Ovary (tissue), 3 donors: ENCODE results near the gene SP140.
"Not testable (repeated sequence)": the region's sequence is repeated elsewhere in the genome, so short reads cannot be mapped to it uniquely, and the experiment has no call there.

Experiments used
- POLR2A ChIP-seq: fragments of 450-650 bp; IDR thresholded peaks from one replicate; pipeline ENCODE4 v1.6.1; 2017; ENCODE audit warnings: antibody characterized with exemption, mild to moderate bottlenecking, moderate library complexity
- TF ChIP-seq, protein P1 (sequence below), 3 donors: fragments of 450-650 bp in 2 of 3; fragments of 200-600 bp in 1 of 3; IDR thresholded peaks; one replicate each; pipeline versions ENCODE4 v1.5.1 to v1.8.0; 2016 to 2022; ENCODE audit warnings: antibody characterized with exemption in 3 of 3, mild to moderate bottlenecking in 1 of 3
- donor health status: DM: no; HTN: no; CAD: no.

DNA sequence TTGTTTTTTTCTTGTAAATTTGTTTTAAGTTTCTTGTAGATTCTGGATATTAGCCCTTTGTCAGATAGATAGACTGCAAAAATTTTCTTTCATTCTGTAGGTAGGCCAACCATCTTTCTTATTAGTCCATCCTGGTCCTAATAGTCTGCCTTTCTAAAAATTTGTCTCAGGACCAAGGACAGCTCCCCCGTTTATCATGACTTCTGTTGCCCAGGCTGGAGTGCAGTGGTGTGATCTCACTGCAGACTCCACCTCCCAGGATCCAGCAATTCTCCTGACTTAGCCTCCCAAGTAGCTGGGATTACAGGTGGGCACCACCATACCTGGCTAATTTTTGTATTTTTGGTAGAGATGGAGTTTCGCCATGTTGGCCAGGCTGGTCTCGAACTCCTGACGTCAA, 63.8 kb downstream of the SP140 start:
- TF ChIP-seq, protein P1, sequence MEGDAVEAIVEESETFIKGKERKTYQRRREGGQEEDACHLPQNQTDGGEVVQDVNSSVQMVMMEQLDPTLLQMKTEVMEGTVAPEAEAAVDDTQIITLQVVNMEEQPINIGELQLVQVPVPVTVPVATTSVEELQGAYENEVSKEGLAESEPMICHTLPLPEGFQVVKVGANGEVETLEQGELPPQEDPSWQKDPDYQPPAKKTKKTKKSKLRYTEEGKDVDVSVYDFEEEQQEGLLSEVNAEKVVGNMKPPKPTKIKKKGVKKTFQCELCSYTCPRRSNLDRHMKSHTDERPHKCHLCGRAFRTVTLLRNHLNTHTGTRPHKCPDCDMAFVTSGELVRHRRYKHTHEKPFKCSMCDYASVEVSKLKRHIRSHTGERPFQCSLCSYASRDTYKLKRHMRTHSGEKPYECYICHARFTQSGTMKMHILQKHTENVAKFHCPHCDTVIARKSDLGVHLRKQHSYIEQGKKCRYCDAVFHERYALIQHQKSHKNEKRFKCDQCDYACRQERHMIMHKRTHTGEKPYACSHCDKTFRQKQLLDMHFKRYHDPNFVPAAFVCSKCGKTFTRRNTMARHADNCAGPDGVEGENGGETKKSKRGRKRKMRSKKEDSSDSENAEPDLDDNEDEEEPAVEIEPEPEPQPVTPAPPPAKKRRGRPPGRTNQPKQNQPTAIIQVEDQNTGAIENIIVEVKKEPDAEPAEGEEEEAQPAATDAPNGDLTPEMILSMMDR (IDR thresholded peaks at IDR 0.05): not testable (repeated sequence)
- TF ChIP-seq POLR2A: not testable (repeated sequence)
